NB4 (cell line): ENCODE measurements around the gene ASCL4.

Experiments used
- TF ChIP-seq, protein P1 (sequence below): IDR thresholded peaks from one replicate; pipeline ENCODE4 v1.5.1; 2012; ENCODE audit warnings: low read depth, low read length
- TF ChIP-seq, protein P2 (sequence below): IDR thresholded peaks from 2 replicates; pipeline ENCODE4 v1.6.1; 2011; ENCODE audit warnings: low read depth, low read length

DNA sequence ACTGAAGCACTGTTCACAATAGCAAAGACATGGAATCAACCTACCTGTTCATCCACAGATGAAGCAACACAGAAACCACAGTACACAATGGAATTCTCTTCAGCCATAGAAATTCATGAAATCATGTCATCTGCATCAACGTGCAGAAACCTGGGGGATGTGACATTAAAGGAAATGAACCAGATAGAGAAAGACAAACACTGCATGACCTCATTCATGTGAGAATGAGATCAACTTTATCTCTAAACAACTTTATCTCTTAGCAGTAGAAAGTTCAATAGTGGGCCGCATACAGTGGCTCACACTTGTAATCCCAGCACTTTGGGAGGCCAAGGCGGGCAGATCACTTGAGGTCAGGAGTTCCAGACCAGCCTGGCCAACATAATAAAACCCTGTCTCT, 19.9 kb downstream of the ASCL4 start:
- TF ChIP-seq, protein P1, sequence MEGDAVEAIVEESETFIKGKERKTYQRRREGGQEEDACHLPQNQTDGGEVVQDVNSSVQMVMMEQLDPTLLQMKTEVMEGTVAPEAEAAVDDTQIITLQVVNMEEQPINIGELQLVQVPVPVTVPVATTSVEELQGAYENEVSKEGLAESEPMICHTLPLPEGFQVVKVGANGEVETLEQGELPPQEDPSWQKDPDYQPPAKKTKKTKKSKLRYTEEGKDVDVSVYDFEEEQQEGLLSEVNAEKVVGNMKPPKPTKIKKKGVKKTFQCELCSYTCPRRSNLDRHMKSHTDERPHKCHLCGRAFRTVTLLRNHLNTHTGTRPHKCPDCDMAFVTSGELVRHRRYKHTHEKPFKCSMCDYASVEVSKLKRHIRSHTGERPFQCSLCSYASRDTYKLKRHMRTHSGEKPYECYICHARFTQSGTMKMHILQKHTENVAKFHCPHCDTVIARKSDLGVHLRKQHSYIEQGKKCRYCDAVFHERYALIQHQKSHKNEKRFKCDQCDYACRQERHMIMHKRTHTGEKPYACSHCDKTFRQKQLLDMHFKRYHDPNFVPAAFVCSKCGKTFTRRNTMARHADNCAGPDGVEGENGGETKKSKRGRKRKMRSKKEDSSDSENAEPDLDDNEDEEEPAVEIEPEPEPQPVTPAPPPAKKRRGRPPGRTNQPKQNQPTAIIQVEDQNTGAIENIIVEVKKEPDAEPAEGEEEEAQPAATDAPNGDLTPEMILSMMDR = no peak
- TF ChIP-seq, protein P2, sequence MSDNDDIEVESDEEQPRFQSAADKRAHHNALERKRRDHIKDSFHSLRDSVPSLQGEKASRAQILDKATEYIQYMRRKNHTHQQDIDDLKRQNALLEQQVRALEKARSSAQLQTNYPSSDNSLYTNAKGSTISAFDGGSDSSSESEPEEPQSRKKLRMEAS = no peak
